ENCODE measurements around the gene HMGCR. TPM values are rescaled to one million over a fixed set of nuclear protein-coding genes. Genes with fewer than 3 reads are reported as not detected.

The HMGCR gene
- total RNA-seq, 1 experiment from 2014 or later, result 113 TPM

DNA sequence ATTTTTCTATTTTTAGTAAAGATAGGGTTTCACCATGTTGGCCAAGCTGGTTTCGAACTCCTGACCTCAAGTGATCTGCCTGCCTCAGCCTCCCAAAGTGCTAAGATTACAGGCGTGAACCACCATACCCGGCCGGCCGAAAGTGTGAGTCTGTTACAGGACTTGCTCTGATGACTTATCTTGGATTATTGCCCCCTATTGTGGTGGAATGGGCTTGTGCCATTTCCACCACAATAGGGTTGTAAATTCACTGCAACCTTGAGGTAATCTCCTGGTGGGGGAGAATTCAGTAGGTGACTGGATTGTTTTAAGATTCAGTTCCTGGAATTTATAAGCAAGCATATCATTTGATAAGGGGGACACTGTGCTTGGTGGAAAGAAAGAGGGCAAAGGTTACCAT is 15.0 kb upstream of the HMGCR start:
- Histone ChIP-seq H3K36me3 (ENCODE audit: control insufficient read depth, insufficient read depth, low read length) (no peaks in the 10 kb centered on the region), H3K9me3 (ENCODE audit: control insufficient read depth, insufficient read depth, low read depth, low read length) (no peaks in the 10 kb centered on the region), H3K27ac (ENCODE audit: low read length) (no peak overlapping the region), H3K4me3 (ENCODE audit: low read depth in 2 of 2, low read length in 2 of 2) (no peak overlapping the region), H3K4me1 (ENCODE audit: control insufficient read depth, insufficient read depth, low read length) (no peaks in the 10 kb centered on the region), H3K27me3 (ENCODE audit: control insufficient read depth, insufficient read depth, low read length) (no peaks in the 10 kb centered on the region)
- in situ Hi-C loops (cut with HindIII; ENCODE audit: low pct_unique_long_range_greater_than_20kb, low sequenced_read_pairs) (no loop called here), intact Hi-C loops (cut with micrococcal nuclease; ENCODE audit: unreplicated experiment) (no loop called here)
- no TSS peak for BruUV-seq (replicated peaks)
- DNase-seq (ENCODE audit: low read depth, low spot score) (no peak), ATAC-seq (no peak)
- ChIA-PET CTCF (interaction anchor here (0.7 kb wide), 1 partner anchor 10 kb away, joined by 8 read pairs; no protein-coding TSS in a partner anchor), POLR2A (no interaction called here)
- TF ChIP-seq POLR2AphosphoS5 (IDR thresholded peaks at IDR 0.05; ENCODE audit: low read depth, low read length) (no peak), TCF7L2 (IDR thresholded peaks at IDR 0.05; ENCODE audit: low read depth, low read length) (no peak)
- TF ChIP-seq, protein P1, sequence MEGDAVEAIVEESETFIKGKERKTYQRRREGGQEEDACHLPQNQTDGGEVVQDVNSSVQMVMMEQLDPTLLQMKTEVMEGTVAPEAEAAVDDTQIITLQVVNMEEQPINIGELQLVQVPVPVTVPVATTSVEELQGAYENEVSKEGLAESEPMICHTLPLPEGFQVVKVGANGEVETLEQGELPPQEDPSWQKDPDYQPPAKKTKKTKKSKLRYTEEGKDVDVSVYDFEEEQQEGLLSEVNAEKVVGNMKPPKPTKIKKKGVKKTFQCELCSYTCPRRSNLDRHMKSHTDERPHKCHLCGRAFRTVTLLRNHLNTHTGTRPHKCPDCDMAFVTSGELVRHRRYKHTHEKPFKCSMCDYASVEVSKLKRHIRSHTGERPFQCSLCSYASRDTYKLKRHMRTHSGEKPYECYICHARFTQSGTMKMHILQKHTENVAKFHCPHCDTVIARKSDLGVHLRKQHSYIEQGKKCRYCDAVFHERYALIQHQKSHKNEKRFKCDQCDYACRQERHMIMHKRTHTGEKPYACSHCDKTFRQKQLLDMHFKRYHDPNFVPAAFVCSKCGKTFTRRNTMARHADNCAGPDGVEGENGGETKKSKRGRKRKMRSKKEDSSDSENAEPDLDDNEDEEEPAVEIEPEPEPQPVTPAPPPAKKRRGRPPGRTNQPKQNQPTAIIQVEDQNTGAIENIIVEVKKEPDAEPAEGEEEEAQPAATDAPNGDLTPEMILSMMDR (IDR thresholded peaks at IDR 0.05), result no peak
- TF ChIP-seq, protein P2, sequence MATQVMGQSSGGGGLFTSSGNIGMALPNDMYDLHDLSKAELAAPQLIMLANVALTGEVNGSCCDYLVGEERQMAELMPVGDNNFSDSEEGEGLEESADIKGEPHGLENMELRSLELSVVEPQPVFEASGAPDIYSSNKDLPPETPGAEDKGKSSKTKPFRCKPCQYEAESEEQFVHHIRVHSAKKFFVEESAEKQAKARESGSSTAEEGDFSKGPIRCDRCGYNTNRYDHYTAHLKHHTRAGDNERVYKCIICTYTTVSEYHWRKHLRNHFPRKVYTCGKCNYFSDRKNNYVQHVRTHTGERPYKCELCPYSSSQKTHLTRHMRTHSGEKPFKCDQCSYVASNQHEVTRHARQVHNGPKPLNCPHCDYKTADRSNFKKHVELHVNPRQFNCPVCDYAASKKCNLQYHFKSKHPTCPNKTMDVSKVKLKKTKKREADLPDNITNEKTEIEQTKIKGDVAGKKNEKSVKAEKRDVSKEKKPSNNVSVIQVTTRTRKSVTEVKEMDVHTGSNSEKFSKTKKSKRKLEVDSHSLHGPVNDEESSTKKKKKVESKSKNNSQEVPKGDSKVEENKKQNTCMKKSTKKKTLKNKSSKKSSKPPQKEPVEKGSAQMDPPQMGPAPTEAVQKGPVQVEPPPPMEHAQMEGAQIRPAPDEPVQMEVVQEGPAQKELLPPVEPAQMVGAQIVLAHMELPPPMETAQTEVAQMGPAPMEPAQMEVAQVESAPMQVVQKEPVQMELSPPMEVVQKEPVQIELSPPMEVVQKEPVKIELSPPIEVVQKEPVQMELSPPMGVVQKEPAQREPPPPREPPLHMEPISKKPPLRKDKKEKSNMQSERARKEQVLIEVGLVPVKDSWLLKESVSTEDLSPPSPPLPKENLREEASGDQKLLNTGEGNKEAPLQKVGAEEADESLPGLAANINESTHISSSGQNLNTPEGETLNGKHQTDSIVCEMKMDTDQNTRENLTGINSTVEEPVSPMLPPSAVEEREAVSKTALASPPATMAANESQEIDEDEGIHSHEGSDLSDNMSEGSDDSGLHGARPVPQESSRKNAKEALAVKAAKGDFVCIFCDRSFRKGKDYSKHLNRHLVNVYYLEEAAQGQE (IDR thresholded peaks at IDR 0.05; ENCODE audit: insufficient read depth in 1 of 2, low read depth in 2 of 2, low read length in 1 of 2), result no peak

DNA sequence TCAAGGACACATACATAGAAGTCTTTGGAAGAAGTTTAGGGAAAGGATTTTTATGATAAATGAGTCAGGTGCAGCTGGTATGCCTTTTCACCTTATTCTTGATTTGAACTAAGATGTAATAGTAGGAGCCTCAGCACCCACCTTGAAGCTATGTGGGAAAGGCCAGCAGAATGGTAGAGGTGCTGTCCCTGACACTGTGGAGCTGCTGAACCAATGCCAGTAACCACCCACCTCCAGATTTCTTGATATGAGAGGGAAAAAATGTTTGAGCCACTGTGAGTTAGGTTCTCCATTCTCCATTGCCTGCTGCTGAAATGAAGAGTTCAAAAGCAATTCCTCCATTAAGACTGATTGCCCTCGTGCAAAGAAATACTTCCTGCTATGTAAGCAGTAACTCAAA is 12.2 kb upstream of the HMGCR start:
- ChIA-PET POLR2A (no interaction called here), CTCF (no interaction called here)

More for the DNA sequence above, 12.2 kb upstream of the HMGCR start:
- Histone ChIP-seq H3K4me1 (ENCODE audit: control insufficient read depth, insufficient read depth, low read length) (no peaks in the 10 kb centered on the region), H3K27me3 (ENCODE audit: control insufficient read depth, insufficient read depth, low read length) (no peaks in the 10 kb centered on the region), H3K9me3 (ENCODE audit: control insufficient read depth, insufficient read depth, low read depth, low read length) (no peaks in the 10 kb centered on the region), H3K36me3 (ENCODE audit: control insufficient read depth, insufficient read depth, low read length) (no peaks in the 10 kb centered on the region), H3K4me3 (ENCODE audit: low read depth in 2 of 2, low read length in 2 of 2) (no peak overlapping the region), H3K27ac (ENCODE audit: low read length) (no peak overlapping the region)
- in situ Hi-C loops (cut with HindIII; ENCODE audit: low pct_unique_long_range_greater_than_20kb, low sequenced_read_pairs) (no loop called here), intact Hi-C loops (cut with micrococcal nuclease; ENCODE audit: unreplicated experiment) (no loop called here)
- BruUV-seq (replicated peaks), result no TSS peak
- DNase-seq (ENCODE audit: low read depth, low spot score) (no peak), ATAC-seq (no peak)
- TF ChIP-seq, protein P1 (IDR thresholded peaks at IDR 0.05), result 0 out of 2 replicates have a peak, but pooled peaks have one; percentile 11
- no peak for TF ChIP-seq TCF7L2 (IDR thresholded peaks at IDR 0.05; ENCODE audit: low read depth, low read length)
